Renal cortex interstitium (tissue), 11 donors: Measurements from ENCODE around the gene RASA4B. TPM values are rescaled to one million over a fixed set of nuclear protein-coding genes. Genes with fewer than 3 reads are reported as not detected.

Source experiments
- DNase-seq, 11 donors: peaks; one replicate each; pipeline ENCODE4 v3.0.0-alpha.2; 2013; ENCODE audit warnings: low read depth in 9 of 11, low spot score in 4 of 11; ENCODE audit errors: extremely low read depth in 1 of 11
- polyA plus RNA-seq, 3 donors: library from polyadenylated mRNA; unstranded; fragments of 120-200 nt; gene quantifications; one replicate each; pipeline ENCODE4 v1.2.1, GENCODE V29; 2013; ENCODE audit not compliant: insufficient read length in 3 of 3

RASA4B gene
- polyA plus RNA-seq, 3 donors = 4.7 to 24.9 (median 8.4) TPM

- DNase-seq = no peak
Measured at GRCh38 chr7:102436118-102436517, 81.5 kb downstream of the RASA4B start.

GRCh38 chr7:102434039-102434486, 83.5 kb downstream of the RASA4B start:
- DNase-seq = no peak

- DNase-seq = peak in 4 of 11 donors; percentile 59 to 70 (median 66)
Measured at GRCh38 chr7:102433219-102434038, 84.1 kb downstream of the RASA4B start, which contains the start of gene ORAI2. Gene ORAI2 (plus strand): TSS chr7:102433575. CDS start chr7:102438957, 5,382 bp downstream.

Other genes with a start within 250 kb of the RASA4B start
- gene SH2B2, start 230.9 kb downstream of the RASA4B start, polyA plus RNA-seq = 1 to 10 TPM; 4.1 to 5.3 (median 4.2) TPM
- 1 to 10 TPM in 1 of 3 donors, not detected in 2; 2.9 TPM for gene SPDYE6, start 161.3 kb downstream of the RASA4B start, polyA plus RNA-seq
- 10 to 100 TPM; 30.2 to 45.2 (median 39.9) TPM for gene PRKRIP1, start 121.4 kb downstream of the RASA4B start, polyA plus RNA-seq
- 10 to 100 TPM; 15.1 to 25.8 (median 24.1) TPM for gene ORAI2, start 84.2 kb downstream of the RASA4B start, polyA plus RNA-seq
- 10 to 100 TPM; 10.6 to 13.3 (median 12.9) TPM for gene ALKBH4, start 52.9 kb downstream of the RASA4B start, polyA plus RNA-seq
- gene LRWD1, start 52.8 kb downstream of the RASA4B start, polyA plus RNA-seq = 10 to 100 TPM; 17.3 to 23.2 (median 21.9) TPM
- 10 to 100 TPM; 22.4 to 32.7 (median 32.0) TPM for gene POLR2J, start 38.9 kb downstream of the RASA4B start, polyA plus RNA-seq
- 10 to 100 TPM in 2 of 3 donors, 1 to 10 TPM in 1; 3.6 to 14.3 (median 13.7) TPM for gene UPK3BL2, start 25.9 kb upstream of the RASA4B start, polyA plus RNA-seq
- 1 to 10 TPM; 3.2 to 5.6 (median 4.5) TPM for gene SPDYE2, start 33.4 kb upstream of the RASA4B start, polyA plus RNA-seq
- gene POLR2J3, start 54.8 kb upstream of the RASA4B start, polyA plus RNA-seq = 10 to 100 TPM; 80.1 to 91.8 (median 80.8) TPM
- gene RASA4, start 99.0 kb upstream of the RASA4B start, polyA plus RNA-seq = 10 to 100 TPM; 27.6 to 56.1 (median 30.8) TPM
- 10 to 100 TPM in 2 of 3 donors, 1 to 10 TPM in 1; 3.8 to 12.4 (median 11.8) TPM for gene UPK3BL1, start 125.0 kb upstream of the RASA4B start, polyA plus RNA-seq
- 1 to 10 TPM in 1 of 3 donors, under 1 TPM in 2; 0.84 to 7.6 (median 0.89) TPM for gene SPDYE2B, start 132.5 kb upstream of the RASA4B start, polyA plus RNA-seq
- gene POLR2J2, start 153.9 kb upstream of the RASA4B start, polyA plus RNA-seq = 1 to 10 TPM; 1.1 to 1.7 (median 1.6) TPM
- gene FAM185A, start 231.2 kb upstream of the RASA4B start, polyA plus RNA-seq = 10 to 100 TPM in 2 of 3 donors, 1 to 10 TPM in 1; 9.9 to 11.6 (median 10.0) TPM